Activated T-cell treated with anti-CD3 and anti-CD28 coated beads, Interleukin-2, amount 50 U/mL, for 24 hours (primary cell): ENCODE data around the gene ARHGAP29.

Experiments used
- DNase-seq: peaks from one replicate; pipeline ENCODE4 v3.0.0-alpha.2; 2020
- H3K27ac Mint-ChIP-seq: 2 replicates; pipeline ENCODE4 v1.8.0; 2020; ENCODE audit warnings: mild to moderate bottlenecking, mixed read lengths
- H3K27me3 Mint-ChIP-seq: 2 replicates; pipeline ENCODE4 v1.8.0; 2020; ENCODE audit warnings: mixed read lengths
- H3K36me3 Mint-ChIP-seq: 2 replicates; pipeline ENCODE4 v1.8.0; 2020; ENCODE audit warnings: low read depth, mixed read lengths
- H3K4me1 Mint-ChIP-seq: 2 replicates; pipeline ENCODE4 v1.8.0; 2020; ENCODE audit warnings: low read depth, mixed read lengths
- H3K4me3 Mint-ChIP-seq: 2 replicates; pipeline ENCODE4 v1.8.0; 2020; ENCODE audit warnings: mild to moderate bottlenecking, moderate library complexity, mixed read lengths
- H3K9me3 Mint-ChIP-seq: 2 replicates; pipeline ENCODE4 v1.8.0; 2020; ENCODE audit warnings: mixed read lengths

Gene ARHGAP29, protein sequence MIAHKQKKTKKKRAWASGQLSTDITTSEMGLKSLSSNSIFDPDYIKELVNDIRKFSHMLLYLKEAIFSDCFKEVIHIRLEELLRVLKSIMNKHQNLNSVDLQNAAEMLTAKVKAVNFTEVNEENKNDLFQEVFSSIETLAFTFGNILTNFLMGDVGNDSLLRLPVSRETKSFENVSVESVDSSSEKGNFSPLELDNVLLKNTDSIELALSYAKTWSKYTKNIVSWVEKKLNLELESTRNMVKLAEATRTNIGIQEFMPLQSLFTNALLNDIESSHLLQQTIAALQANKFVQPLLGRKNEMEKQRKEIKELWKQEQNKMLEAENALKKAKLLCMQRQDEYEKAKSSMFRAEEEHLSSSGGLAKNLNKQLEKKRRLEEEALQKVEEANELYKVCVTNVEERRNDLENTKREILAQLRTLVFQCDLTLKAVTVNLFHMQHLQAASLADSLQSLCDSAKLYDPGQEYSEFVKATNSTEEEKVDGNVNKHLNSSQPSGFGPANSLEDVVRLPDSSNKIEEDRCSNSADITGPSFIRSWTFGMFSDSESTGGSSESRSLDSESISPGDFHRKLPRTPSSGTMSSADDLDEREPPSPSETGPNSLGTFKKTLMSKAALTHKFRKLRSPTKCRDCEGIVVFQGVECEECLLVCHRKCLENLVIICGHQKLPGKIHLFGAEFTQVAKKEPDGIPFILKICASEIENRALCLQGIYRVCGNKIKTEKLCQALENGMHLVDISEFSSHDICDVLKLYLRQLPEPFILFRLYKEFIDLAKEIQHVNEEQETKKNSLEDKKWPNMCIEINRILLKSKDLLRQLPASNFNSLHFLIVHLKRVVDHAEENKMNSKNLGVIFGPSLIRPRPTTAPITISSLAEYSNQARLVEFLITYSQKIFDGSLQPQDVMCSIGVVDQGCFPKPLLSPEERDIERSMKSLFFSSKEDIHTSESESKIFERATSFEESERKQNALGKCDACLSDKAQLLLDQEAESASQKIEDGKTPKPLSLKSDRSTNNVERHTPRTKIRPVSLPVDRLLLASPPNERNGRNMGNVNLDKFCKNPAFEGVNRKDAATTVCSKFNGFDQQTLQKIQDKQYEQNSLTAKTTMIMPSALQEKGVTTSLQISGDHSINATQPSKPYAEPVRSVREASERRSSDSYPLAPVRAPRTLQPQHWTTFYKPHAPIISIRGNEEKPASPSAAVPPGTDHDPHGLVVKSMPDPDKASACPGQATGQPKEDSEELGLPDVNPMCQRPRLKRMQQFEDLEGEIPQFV

DNA sequence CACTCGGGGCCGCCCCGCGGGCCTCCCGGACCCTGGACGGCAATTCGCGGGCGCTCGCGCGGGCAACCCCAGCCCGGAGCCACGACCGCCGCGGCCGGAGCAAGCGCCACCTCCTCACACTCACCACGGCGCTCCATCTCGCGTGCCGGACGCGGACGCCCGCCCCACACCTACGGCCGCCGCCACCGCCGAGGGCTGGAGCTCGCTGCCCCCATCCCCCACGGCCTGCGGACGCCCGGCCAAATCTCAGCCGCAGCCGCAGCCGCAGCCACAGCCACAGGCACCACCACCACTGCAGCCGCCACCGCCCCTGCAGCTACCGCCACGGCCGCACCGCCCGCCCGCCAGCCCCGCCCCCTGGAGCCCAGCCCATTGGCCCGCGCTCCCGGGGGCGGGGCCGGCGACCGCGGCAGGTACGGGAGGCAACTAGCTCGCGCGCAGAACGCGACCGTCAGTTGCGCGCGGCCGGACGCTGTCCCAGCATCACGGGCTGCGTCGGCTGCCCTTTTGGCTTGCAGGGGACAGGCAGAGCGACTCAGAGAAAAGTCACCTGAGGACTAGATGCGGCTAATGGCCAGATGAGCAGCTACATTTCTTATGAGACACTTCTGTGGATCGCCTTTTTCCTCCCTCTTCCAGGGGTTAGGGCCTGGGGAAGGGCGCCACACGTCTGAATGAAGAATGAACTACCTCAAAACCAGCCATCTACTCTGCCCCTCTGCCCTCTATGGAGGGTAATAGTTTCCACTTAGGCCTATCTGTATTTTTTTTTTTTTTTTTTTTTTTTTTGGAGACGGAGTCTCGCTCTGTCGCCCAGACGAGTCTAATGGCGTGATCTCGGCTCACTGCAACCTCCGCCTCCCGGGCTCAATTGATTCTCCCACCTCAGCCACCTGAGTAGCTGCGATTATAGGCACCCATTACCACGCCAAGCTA, at the start of gene ARHGAP29:
ARHGAP29 (minus strand) TSS at position 294 of the 936 bp plus-strand sequence. CDS start 5,973 bp downstream, outside the sequence.
- H3K27me3 Mint-ChIP-seq = peaks cover 82% of the 10 kb centered on the region
- no peaks in the 10 kb centered on the region for H3K36me3 Mint-ChIP-seq
- H3K4me3 Mint-ChIP-seq = peak within 1 kb of the TSS; percentile 56
- peaks cover 5% of the 10 kb centered on the region for H3K9me3 Mint-ChIP-seq
- peaks cover 16% of the 10 kb centered on the region for H3K4me1 Mint-ChIP-seq
- no peak within 1 kb of the TSS for H3K27ac Mint-ChIP-seq
- peak; percentile 72 for DNase-seq

DNA sequence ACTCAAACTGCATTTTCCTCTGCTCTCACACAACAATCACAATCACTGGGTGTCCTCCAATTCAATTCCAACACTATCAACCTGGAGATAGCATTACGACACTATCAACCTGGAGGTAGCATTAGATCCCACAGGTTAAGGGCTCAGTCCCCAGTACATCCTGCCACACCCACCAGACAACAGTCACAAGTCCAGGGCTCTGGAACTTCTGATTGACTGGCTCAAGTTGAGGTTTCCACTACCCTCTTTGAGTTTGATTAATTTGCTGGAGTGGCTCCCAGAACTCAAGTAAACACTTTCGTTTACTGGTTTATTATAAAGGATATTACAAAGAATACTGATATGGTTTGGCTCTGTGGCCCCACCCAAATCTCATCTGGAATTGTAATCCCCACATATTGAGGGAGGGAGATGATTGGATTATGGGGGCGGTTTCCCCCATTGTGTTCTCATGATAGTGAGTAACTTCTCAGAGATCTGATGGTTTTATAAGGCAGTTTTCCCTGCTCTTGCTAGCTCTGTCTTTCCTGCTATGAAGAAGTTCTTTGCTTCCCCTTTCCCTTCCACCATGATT, 49.6 kb upstream of the ARHGAP29 start:
- no peak overlapping the region for H3K27ac Mint-ChIP-seq
- H3K4me3 Mint-ChIP-seq = no peak overlapping the region
- H3K9me3 Mint-ChIP-seq = peaks cover 2% of the 10 kb centered on the region
- no peaks in the 10 kb centered on the region for H3K4me1 Mint-ChIP-seq
- no peak for DNase-seq
- peaks cover 57% of the 10 kb centered on the region for H3K27me3 Mint-ChIP-seq
- no peaks in the 10 kb centered on the region for H3K36me3 Mint-ChIP-seq

DNA sequence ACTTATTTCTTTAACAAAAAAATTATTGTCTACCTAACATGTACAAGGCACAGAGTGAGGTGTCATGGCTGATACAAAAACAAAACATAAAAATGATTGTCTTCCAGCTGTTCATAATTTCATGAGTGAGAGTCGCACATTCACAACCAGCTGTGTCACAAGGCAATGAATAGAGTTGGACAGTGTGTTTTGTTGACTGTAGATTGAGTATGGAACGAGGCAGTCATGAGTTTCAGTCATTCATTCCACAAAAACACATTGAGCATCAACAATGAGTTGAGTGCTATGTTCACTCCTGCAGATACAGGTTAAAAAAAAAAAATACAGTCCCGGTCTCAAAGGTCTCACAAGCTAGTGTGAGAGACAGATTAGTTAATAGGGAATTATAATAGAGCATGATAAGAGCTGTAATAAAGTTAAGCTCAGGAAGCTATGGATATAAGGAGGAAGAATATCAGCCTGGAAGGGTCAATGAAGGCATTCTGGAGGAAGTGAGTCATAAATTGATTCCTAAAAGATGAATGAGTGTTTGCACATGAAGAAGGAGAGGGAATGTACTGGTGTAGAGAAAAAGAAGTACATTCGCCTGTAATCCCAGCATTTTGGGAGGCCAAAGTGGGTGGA, 47.8 kb upstream of the ARHGAP29 start:
- DNase-seq = no peak
- H3K4me3 Mint-ChIP-seq = no peak overlapping the region
- no peak overlapping the region for H3K27ac Mint-ChIP-seq

DNA sequence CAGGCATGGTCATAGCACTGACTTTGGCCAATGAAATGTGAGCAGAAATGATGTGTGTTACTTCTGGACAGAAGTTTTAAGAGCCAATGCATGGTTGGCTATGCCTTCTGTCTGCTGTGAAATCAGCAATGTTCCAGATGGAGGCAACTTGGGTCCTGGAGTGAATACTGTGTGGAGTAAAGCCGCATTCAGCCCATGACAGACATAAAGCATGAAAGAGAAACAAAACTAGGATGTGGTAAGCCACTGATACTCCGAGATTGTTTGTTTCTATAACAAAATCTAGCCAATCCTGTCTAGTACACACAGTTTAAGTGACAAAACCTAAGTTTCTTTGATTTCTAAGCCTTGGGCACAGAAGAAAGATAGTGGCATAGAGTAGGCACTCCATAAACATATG, 47.1 kb upstream of the ARHGAP29 start:
- Mint-ChIP-seq H3K4me3 (no peak overlapping the region), H3K27ac (no peak overlapping the region), H3K4me1 (peaks cover 4% of the 10 kb centered on the region), H3K27me3 (peaks cover 41% of the 10 kb centered on the region), H3K9me3 (peaks cover 2% of the 10 kb centered on the region), H3K36me3 (no peaks in the 10 kb centered on the region)
- DNase-seq = no peak

More for the DNA sequence above, 47.8 kb upstream of the ARHGAP29 start:
- peaks cover 2% of the 10 kb centered on the region for H3K9me3 Mint-ChIP-seq
- peaks cover 4% of the 10 kb centered on the region for H3K4me1 Mint-ChIP-seq
- H3K27me3 Mint-ChIP-seq = peaks cover 45% of the 10 kb centered on the region
- H3K36me3 Mint-ChIP-seq = no peaks in the 10 kb centered on the region

DNA sequence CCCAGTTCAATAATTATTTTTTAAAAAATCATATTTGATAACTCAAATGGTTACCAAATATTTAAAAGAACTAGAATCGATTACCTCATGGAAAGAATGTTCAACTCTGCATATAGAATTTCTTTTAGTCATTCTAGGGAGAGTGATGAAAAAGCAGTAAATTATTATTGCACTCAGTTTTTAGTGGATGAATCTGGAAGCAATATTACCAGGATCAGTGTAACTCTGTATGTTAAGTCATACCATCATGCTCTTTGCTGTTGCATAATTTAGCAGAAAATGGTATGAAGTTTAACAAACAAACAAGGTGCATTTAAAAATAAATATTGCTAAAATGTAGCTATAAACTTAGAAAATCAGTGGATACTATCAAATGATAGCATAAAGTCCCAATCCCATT, 46.1 kb upstream of the ARHGAP29 start:
- peaks cover 2% of the 10 kb centered on the region for H3K9me3 Mint-ChIP-seq
- no peak overlapping the region for H3K27ac Mint-ChIP-seq
- H3K4me3 Mint-ChIP-seq = no peak overlapping the region
- H3K36me3 Mint-ChIP-seq = no peaks in the 10 kb centered on the region
- DNase-seq = no peak
- peaks cover 4% of the 10 kb centered on the region for H3K4me1 Mint-ChIP-seq
- peaks cover 32% of the 10 kb centered on the region for H3K27me3 Mint-ChIP-seq

DNA sequence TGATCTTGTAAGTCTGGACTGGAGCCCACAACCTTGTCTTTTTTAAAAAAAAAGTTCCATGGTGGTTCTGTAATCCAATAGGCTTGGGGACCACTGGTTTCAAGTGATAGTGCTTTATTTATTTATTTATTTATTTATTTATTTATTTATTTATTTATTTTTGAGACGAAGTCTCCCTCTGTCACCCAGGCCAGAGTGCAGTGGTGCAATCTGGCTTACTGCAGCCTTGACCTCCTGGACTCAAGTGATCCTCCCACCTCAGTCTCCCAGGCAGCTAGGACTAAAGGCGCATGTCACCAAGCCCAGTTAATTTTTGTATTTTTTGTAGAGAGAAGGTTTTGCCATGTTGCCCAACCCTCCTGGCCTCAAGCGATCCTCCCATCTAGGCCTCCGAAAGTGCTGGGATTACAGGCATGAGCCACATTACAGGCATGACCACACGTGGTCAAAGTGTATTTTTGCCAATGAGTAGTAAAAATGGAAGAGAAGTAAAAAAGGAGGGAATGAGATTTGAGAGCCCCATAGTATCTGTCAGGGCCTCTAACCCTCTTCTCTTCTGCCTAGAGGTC, 44.8 kb upstream of the ARHGAP29 start:
- Mint-ChIP-seq H3K36me3 (no peaks in the 10 kb centered on the region), H3K27ac (no peak overlapping the region), H3K9me3 (no peaks in the 10 kb centered on the region), H3K4me3 (no peak overlapping the region), H3K4me1 (peaks cover 4% of the 10 kb centered on the region), H3K27me3 (peaks cover 25% of the 10 kb centered on the region)
- DNase-seq = no peak

DNA sequence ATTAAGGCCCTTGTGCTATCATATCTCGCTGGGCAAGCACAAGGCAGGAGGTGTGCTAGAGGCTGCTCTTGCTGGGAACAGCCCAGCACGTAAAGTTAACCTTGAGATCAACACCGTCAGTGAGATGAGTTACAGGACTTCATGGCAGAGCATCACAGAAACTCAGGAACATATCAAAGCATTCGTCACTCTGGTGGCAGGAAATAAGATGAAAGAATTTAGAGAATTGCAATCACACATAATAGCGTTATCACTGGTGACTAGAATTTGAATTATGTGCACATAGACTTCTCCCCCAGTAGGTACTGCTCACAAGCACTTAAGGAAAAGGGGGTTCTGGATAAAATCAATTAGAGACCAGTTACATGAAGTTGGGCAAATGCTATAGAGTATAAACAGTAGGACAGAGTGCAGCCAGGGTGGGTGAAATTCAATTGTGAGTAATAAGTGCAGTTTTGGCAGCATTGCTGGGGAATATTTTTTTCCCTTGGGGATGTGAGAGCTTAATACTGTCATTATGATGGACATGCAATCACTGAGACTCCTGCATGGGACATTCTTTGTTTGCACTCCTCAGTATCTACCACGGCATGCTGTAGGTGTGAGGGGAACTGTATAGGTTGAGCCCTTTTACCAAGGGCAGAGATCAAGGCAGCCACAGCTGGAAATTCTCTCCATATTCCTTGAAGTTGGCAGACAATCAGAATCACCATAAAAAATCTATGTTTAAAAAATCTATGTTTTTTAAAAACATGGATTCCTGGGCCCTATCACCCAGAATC, 44.2 kb upstream of the ARHGAP29 start:
- H3K27ac Mint-ChIP-seq = no peak overlapping the region
- no peak overlapping the region for H3K4me3 Mint-ChIP-seq
- no peaks in the 10 kb centered on the region for H3K9me3 Mint-ChIP-seq
- peaks cover 25% of the 10 kb centered on the region for H3K27me3 Mint-ChIP-seq
- H3K36me3 Mint-ChIP-seq = no peaks in the 10 kb centered on the region
- no peak for DNase-seq
- peaks cover 4% of the 10 kb centered on the region for H3K4me1 Mint-ChIP-seq

DNA sequence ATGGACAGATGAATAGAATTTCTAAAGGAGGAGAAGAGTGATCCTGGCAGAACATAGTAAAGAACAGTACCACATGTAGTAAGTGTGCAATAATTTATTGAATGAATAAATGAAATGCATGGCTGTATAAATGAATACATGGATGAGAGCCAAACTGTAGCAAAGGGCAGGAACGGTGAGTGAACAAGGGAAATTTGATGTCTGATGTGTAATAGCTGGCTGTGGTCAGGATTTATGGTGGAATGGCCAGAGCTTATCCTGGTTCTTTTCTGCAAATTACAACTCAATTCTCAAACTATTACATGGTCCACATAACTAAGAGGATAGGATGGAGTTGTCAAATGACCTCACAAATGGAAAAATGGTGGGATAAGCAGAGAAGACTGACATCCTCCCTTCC, 43.2 kb upstream of the ARHGAP29 start:
- peaks cover 25% of the 10 kb centered on the region for H3K27me3 Mint-ChIP-seq
- peaks cover 4% of the 10 kb centered on the region for H3K4me1 Mint-ChIP-seq
- H3K4me3 Mint-ChIP-seq = no peak overlapping the region
- H3K27ac Mint-ChIP-seq = no peak overlapping the region
- DNase-seq = no peak
- H3K36me3 Mint-ChIP-seq = no peaks in the 10 kb centered on the region
- no peaks in the 10 kb centered on the region for H3K9me3 Mint-ChIP-seq

DNA sequence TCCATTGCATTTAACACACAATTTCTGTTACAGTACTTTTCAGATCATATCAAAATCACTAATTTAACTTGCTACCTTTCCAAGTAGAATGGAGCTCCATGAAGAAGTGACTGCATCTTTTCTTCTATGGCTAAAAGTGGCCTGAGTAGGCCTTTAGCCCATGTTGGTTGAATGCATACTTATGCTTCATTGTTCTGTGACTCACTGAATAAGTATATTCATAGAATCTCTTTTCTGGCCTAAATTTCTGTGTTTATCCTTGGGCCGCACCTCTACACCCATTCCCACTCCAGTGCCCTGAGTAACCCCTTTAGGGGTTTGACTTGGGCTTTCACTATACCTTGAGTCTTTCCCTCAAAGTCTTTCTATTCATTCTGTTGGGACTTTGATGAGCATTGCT, 42.1 kb upstream of the ARHGAP29 start:
- H3K27me3 Mint-ChIP-seq = peaks cover 15% of the 10 kb centered on the region
- no peaks in the 10 kb centered on the region for H3K36me3 Mint-ChIP-seq
- H3K4me3 Mint-ChIP-seq = no peak overlapping the region
- no peak for DNase-seq
- H3K4me1 Mint-ChIP-seq = peaks cover 4% of the 10 kb centered on the region
- no peaks in the 10 kb centered on the region for H3K9me3 Mint-ChIP-seq
- no peak overlapping the region for H3K27ac Mint-ChIP-seq

DNA sequence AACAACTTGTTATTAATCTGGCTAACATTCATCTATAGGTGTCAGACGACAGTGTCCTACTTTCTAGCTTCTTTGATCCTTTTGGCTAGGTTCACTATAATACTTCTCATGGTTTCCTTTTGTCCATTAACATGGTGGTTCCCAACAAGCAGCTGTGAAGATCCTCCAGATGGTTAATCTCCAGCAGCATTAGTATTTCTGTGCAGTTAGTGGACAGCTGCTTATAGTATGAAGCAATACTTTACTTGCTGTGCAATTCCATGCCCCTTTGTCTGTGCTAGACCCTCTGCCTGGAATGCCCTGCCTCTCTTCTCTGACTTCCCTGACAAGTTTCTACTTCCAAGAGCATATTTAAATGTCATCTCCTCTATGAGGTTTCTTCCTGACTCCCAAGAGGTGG, 41.7 kb upstream of the ARHGAP29 start:
- no peak for DNase-seq
- no peak overlapping the region for H3K27ac Mint-ChIP-seq
- no peaks in the 10 kb centered on the region for H3K36me3 Mint-ChIP-seq
- H3K4me1 Mint-ChIP-seq = peaks cover 4% of the 10 kb centered on the region
- peaks cover 12% of the 10 kb centered on the region for H3K27me3 Mint-ChIP-seq
- no peaks in the 10 kb centered on the region for H3K9me3 Mint-ChIP-seq
- no peak overlapping the region for H3K4me3 Mint-ChIP-seq

DNA sequence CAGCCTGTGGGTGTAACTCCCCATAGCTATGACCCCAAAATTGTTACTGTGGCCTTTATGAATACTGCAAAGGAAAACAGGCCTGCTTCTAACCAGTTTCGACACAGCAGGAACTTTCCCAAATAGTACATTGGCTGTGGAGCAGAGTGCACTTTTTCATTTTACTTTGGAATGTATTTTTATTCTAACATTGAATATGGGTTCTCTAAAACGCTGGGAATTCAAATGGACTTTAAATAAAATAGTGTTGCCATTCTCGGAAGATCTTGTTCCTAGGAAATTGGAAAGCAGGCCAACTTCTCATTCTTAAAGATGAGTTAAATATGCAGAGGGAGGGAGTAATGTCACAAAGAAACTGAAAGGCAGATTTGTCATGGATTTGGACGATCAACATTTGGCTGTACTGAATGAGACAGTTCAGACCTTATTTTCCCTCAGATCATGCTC, 39.6 kb upstream of the ARHGAP29 start:
- H3K27ac Mint-ChIP-seq = no peak overlapping the region
- no peak overlapping the region for H3K4me3 Mint-ChIP-seq
- H3K4me1 Mint-ChIP-seq = peaks cover 4% of the 10 kb centered on the region
- no peak for DNase-seq
- H3K27me3 Mint-ChIP-seq = peaks cover 6% of the 10 kb centered on the region
- H3K9me3 Mint-ChIP-seq = no peaks in the 10 kb centered on the region
- H3K36me3 Mint-ChIP-seq = no peaks in the 10 kb centered on the region

DNA sequence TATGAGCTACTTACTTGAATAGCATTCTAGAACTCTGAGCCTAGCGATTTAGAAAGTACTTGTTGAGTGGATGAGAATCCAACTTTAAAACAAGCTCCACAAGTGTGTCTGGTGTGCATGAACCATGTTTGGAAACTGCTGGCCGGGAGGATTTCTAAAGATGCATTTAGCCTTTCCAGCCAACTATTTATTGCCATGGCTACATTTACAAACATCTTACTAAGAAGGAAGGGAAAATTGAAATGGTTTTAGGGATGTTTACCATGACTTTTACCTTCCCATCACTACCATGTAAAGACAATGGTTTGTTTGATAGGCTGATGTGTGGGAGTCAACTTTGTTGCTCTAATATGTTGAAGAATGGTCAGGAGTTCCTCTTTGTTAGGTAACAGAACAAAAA, 37.7 kb upstream of the ARHGAP29 start:
- Mint-ChIP-seq H3K9me3 (no peaks in the 10 kb centered on the region), H3K27me3 (peaks cover 8% of the 10 kb centered on the region), H3K4me3 (no peak overlapping the region), H3K36me3 (no peaks in the 10 kb centered on the region), H3K27ac (no peak overlapping the region), H3K4me1 (no peaks in the 10 kb centered on the region)
- no peak for DNase-seq
